Smooth muscle cell (in vitro differentiated cells): ENCODE results near the gene ANKRD31. TPM values are rescaled to one million over a fixed set of nuclear protein-coding genes. Genes with fewer than 3 reads are reported as not detected.

Source experiments
- DNase-seq: peaks from one replicate; lab custom pipeline; 2025; ENCODE audit not compliant: unreplicated experiment; lab: John Stamatoyannopoulos, UW
- H2AFZ ChIP-seq: fragments of 200-600 bp; sonication (generic); 2 replicates; pipeline ENCODE4 v1.6.0; 2016; ENCODE audit warnings: antibody characterized with exemption, low read depth, mild to moderate bottlenecking
- H3F3A ChIP-seq: fragments of 200-600 bp; sonication (generic); 2 replicates; pipeline ENCODE4 v1.6.0; 2017; ENCODE audit warnings: antibody characterized with exemption, low read depth
- H3K27ac ChIP-seq: fragments of 200-600 bp; sonication (generic); 2 replicates; pipeline ENCODE4 v1.5.1; 2016; ENCODE audit warnings: low read depth, mild to moderate bottlenecking
- H3K27me3 ChIP-seq: fragments of 200-600 bp; sonication (generic); 2 replicates; pipeline ENCODE4 v1.6.1; 2016; ENCODE audit warnings: low read depth, mild to moderate bottlenecking
- H3K36me3 ChIP-seq: fragments of 200-600 bp; sonication (generic); 2 replicates; pipeline ENCODE4 v1.5.1; 2016; ENCODE audit warnings: low read depth
- H3K4me1 ChIP-seq: fragments of 200-600 bp; sonication (generic); 2 replicates; pipeline ENCODE4 v1.5.1; 2016; ENCODE audit warnings: low read depth
- H3K4me2 ChIP-seq: fragments of 200-600 bp; sonication (generic); 2 replicates; pipeline ENCODE4 v1.6.0; 2016; ENCODE audit warnings: mild to moderate bottlenecking
- H3K4me3 ChIP-seq: fragments of 200-600 bp; sonication (generic); 2 replicates; pipeline ENCODE4 v1.5.1; 2016; ENCODE audit warnings: mild to moderate bottlenecking
- H3K79me2 ChIP-seq: fragments of 200-600 bp; sonication (generic); 2 replicates; pipeline ENCODE4 v1.6.0; 2016; ENCODE audit warnings: low read depth, mild to moderate bottlenecking
- H3K9ac ChIP-seq: fragments of 200-600 bp; sonication (generic); 2 replicates; pipeline ENCODE4 v1.6.0; 2016; ENCODE audit warnings: low read depth
- H3K9me3 ChIP-seq: fragments of 200-600 bp; sonication (generic); replicated peaks from 2 replicates; pipeline ENCODE4 v1.5.1; 2016; ENCODE audit warnings: low read depth
- H4K20me1 ChIP-seq: fragments of 200-600 bp; sonication (generic); 2 replicates; pipeline ENCODE4 v1.6.0; 2016; ENCODE audit warnings: low read depth
- CTCF ChIP-seq: fragments of 200-600 bp; sonication (generic); IDR thresholded peaks from 2 replicates; pipeline ENCODE4 v1.5.1; 2017; ENCODE audit warnings: borderline replicate concordance, mild to moderate bottlenecking, antibody characterized with exemption; ENCODE audit not compliant: insufficient read depth, poor library complexity, severe bottlenecking
- WGBS: methylation state at CpG from one replicate; pipeline ENCODE4 v1.1.7; 2016; ENCODE audit warnings: low lambda C conversion rate; 5-methylcytosine and 5-hydroxymethylcytosine counted together
- polyA plus RNA-seq: library from polyadenylated mRNA; unstranded; fragments of >200 nt; fragmentation: Nextera tagmentation; extraction: Ambion mirVana; gene quantifications from 2 replicates; pipeline ENCODE4 v1.2.1, GENCODE V29; 2016
- total RNA-seq: library from RNA; depleted of rRNA; stranded (reverse); fragments of >200 nt; gene quantifications from 2 replicates; pipeline ENCODE4 v1.2.3, GENCODE V29; 2014

ANKRD31 gene
- total and polyA plus RNA-seq, 2 experiments from 2014 or later: 0.03 to 0.22 TPM

- WGBS: 13% methylated on average over 28 of the region's 28 CpGs
- TF ChIP-seq CTCF: no peak
- H3K9me3 ChIP-seq: no peaks in the 10 kb centered on the region
Observed at GRCh38 chr5:75054134-75054930, 182.3 kb downstream of the ANKRD31 start.

GRCh38 chr5:75053304-75054133 lies 183.2 kb downstream of the ANKRD31 start:
- peak; percentile 76 for DNase-seq
- H3K79me2 ChIP-seq: peaks cover 28% of the 10 kb centered on the region
- no peaks in the 10 kb centered on the region for H3K36me3 ChIP-seq
- peak overlapping the region; percentile 89 for H3K27ac ChIP-seq
- H3K9ac ChIP-seq: peak overlapping the region; percentile 85
- WGBS: under 1% methylated on average over 89 of the region's 95 CpGs
- H3K4me3 ChIP-seq: peak overlapping the region; percentile 97
- H3K27me3 ChIP-seq: no peaks in the 10 kb centered on the region
- H3K4me2 ChIP-seq: peak overlapping the region; percentile 95
- no peak for TF ChIP-seq CTCF
- no peaks in the 10 kb centered on the region for H3K9me3 ChIP-seq
- H3K4me1 ChIP-seq: peaks cover 30% of the 10 kb centered on the region
- peak overlapping the region; percentile 96 for H2AFZ ChIP-seq
- H3F3A ChIP-seq: peaks cover 19% of the 10 kb centered on the region
- peaks cover 4% of the 10 kb centered on the region for H4K20me1 ChIP-seq

More at GRCh38 chr5:75054134-75054930, 182.3 kb downstream of the ANKRD31 start:
- H2AFZ ChIP-seq: peak overlapping the region; percentile 96
- H3K9ac ChIP-seq: peak overlapping the region; percentile 85
- peak overlapping the region; percentile 95 for H3K4me2 ChIP-seq
- peaks cover 28% of the 10 kb centered on the region for H3K79me2 ChIP-seq
- H3K36me3 ChIP-seq: no peaks in the 10 kb centered on the region
- H3F3A ChIP-seq: peaks cover 19% of the 10 kb centered on the region
- peaks cover 25% of the 10 kb centered on the region for H3K4me1 ChIP-seq
- peak overlapping the region; percentile 89 for H3K27ac ChIP-seq
- no peak for DNase-seq
- peaks cover 3% of the 10 kb centered on the region for H4K20me1 ChIP-seq
- H3K4me3 ChIP-seq: peak overlapping the region; percentile 97
- no peaks in the 10 kb centered on the region for H3K27me3 ChIP-seq

DNA sequence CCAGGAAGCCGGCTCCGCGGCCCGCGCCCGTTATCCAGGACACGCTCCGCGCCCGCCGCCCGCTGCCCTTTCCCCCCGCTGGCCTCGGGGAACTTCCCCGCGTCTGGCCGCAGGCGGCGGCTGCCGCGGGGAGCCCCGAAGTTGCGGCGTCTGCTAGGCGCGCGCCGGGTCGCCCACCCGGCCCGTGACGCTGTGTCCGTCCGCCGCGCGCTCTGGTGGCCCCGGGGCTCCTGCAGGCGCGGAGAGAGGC lies 183.7 kb downstream of the ANKRD31 start:
- Histone ChIP-seq H3K4me3 (peak overlapping the region; percentile 97), H2AFZ (peak overlapping the region; percentile 96), H3F3A (peaks cover 19% of the 10 kb centered on the region), H3K4me2 (peak overlapping the region; percentile 95), H3K79me2 (peaks cover 28% of the 10 kb centered on the region), H4K20me1 (peaks cover 4% of the 10 kb centered on the region), H3K27ac (peak overlapping the region; percentile 89), H3K9ac (peak overlapping the region; percentile 85), H3K36me3 (no peaks in the 10 kb centered on the region), H3K27me3 (no peaks in the 10 kb centered on the region), H3K4me1 (peaks cover 30% of the 10 kb centered on the region), H3K9me3 (no peaks in the 10 kb centered on the region)
- TF ChIP-seq CTCF: no peak
- DNase-seq: no peak
- 2% methylated on average over 26 of the region's 40 CpGs for WGBS
